NCI-H345 treated with DMSO at 0.1 percent for 48 hours (cell line): ENCODE data around the gene BCL2L15.
"Not testable (repeated sequence)": the region's sequence is repeated elsewhere in the genome, so short reads cannot be mapped to it uniquely, and the experiment has no call there.

Source experiments
- DNase-seq: peaks from one replicate; lab custom pipeline; 2025; ENCODE audit not compliant: unreplicated experiment; lab: John Stamatoyannopoulos, UW

Gene BCL2L15

DNA sequence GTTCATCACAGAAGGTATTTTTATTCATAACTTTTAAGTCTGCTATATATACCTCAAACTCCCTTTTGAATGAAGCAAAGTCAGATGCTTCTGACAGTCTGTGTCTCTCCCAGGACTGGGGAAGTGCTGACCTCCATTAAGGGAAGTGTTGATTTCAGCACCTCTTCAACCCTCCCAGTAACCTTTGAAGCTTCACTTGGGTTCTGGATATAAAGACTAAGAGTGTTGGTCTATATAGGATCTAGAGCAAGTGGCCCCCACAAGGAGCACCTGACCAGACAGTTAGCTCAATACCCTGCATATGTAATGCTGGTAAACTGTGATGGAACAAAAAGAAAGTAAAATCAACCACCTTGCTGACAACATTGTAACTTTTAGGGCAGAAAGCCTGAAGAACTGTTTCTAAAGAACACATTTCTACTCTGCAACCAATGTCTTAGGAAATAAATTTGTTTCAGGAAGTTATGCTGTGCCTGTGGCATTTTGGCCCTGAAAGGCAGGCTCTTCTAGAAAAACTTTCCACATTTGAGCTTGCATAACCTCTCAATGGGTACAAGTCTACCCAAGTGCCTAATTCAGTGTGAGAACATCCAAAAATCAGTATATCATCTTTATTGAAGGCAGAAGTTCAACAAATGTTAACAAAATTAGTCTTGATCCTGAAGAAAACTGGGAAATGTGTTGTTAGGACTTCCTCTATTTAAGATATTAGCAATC is 15.0 kb downstream of the BCL2L15 start:
- DNase-seq: no peak

DNA sequence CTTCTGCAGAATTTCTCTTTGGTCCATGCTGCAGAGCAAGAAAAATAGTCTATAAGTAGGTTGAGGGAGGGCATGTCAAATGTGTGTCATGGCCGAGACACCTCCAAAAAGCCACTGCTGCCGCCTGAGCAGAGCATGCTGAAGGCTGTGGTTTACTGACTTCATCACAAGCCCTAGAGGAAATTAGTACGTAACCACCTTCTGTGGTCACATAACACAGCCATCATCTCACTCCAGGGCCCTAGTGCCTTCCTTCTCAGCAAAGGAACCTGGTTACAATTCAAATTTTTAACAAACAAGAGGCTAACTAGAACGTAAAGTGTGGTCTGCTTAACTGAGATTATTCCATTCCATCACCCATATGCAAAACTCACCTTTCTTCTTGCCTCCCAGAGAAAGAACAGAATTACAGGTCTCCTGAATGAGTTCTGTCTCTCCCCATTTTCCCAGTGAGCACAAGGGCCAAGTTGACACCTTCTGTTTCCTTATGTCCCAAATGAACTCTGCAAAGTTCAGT is 15.7 kb downstream of the BCL2L15 start, which contains the start of gene PTPN22:
Gene PTPN22, minus strand, starts transcription at position 116 of the 517 bp plus-strand sequence.
- no peak for DNase-seq

DNA sequence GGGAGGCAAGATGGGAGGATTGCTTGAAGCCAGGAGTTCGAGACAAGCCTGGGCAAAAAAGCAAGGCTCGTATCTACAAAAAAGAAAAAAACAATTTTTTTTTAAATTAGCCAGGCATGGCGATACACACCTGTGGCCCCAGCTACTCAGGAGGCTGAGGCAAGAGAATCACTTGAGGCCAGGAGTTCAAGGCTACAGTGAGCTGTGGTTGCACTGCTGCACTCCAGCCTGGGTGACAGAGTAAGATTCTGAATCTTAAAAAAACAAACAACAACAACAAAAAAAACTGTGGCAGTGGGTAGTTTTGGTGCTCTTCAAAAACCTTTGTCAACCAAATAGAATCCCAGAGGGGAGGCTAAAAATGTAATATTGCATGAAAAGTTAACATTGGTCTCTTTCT is 16.6 kb downstream of the BCL2L15 start:
- no peak for DNase-seq

DNA sequence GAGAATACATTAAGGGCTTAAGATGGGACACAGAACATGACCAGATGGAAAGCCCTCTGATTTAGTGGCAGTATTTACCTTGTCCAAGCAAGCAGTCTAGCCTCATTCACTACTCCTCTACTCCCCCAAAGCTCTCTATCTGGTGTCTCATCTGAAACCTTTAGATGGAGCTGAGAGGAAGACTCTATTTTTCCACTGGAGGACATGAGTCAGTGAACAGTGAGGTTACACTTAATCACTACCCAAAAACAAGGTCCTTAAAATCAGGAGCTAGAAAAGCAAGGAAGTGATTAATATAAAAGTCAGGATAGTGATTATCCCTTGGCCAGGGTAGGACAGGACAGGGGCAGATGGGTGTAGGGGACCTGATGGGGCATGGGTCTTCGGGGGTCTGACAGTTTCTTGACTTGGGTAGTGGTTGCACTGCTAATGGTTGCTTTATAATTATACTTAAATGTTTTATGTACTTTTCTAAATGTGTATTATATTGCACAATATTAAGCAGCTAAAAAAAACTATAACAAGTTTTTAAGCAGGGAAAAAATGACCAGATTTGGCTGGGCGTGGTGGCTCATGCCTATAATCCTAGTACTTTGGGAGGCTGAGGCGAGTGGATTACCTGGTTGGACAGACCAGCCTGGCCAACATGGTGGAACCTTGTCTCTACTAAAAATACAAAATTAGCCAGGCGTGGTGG is 18.8 kb downstream of the BCL2L15 start:
- DNase-seq: no peak

DNA sequence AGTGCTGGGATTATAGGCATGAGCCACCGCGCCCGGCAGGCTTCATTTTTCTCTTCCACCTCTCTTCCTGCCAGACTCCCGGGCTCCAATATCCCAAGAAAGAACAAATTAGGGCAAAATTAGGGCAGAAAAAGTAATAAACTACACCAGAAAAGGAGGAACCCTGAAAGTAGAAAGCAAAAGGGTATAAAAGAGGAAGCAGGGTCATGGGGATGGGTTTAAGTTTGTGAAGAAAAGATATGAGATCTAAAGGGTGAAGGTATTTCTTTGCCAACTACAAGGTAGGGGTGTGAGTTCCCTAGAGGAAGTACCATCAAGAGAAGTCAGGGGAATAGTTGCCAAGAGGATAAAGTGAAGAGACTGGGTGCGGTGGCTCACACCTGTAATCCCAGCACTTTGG is 25.7 kb downstream of the BCL2L15 start:
- no peak for DNase-seq

DNA sequence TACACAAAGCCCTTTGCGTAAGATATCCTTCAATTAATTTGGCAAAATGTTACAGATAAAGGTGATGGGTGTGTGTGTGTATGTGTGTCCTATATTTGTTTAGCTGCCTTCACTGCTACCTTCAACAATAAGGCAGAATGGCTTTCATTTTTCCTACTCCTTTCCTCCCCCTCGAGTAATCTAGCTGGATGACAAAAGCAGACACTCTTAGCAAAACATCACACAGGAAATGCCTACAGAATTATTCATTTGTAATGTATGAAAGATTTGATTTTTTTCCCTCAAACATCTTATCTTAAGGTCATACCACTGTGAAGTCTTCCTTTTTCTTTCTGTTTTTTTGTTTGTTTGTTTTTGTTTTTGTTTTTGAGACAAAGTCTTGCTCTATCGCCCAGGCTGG is 26.5 kb downstream of the BCL2L15 start:
- DNase-seq: no peak

DNA sequence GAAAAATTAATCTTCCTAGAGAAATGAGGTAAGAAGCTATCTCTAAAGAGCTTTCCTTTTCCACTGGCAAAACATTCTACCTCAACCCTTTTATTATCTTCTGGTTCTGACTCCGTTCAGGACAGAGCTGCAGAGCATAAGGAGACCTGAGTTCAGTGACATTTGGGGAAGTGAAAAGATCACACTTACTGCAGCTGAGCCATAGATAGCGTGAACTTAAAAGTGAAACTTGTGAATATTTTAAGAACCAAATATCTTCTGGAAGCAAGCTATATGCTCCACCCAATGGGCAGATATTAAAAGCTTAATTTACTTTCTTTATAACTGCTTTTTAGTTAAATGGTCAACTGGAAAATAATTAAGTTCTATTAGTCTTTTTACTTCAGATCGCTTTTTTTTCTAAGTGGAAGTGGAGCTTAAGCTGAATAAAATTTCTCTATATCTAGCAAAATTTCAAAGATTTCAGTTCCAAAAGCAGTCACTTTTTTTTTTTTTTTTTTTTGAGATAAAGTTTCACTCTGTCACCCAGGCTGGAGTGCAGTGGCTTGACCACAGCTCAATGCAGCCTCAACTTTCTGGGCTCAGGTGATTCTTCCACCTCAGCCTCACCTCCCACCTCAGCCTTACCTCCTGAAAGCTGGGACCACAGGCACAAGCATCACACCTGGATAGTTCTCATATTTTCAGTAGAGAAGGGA is 27.8 kb downstream of the BCL2L15 start:
- no peak for DNase-seq

GRCh38 chr1:113858982-113859381 is 28.4 kb downstream of the BCL2L15 start:
- DNase-seq: no peak

- DNase-seq: no peak
Observed at GRCh38 chr1:113858418-113858817, 29.0 kb downstream of the BCL2L15 start.

DNA sequence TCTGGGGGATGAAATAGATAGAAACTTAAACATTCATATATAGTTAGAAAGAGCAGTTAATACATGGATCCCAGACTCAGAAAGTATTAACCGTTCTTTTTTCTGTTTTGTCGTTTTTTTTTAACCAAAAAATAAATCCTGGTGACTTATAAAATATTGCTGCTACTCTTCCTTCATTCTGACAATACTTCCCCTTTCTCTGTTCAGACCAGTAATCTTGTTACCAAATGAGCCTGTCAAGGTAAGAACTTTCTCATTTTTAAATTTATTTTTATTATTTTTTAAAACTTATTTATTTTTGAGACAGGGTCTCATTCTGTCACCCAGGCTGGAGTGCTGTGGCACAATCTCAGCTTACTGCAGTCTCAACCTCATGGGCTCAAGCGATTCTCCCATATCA is 29.6 kb downstream of the BCL2L15 start:
- no peak for DNase-seq

DNA sequence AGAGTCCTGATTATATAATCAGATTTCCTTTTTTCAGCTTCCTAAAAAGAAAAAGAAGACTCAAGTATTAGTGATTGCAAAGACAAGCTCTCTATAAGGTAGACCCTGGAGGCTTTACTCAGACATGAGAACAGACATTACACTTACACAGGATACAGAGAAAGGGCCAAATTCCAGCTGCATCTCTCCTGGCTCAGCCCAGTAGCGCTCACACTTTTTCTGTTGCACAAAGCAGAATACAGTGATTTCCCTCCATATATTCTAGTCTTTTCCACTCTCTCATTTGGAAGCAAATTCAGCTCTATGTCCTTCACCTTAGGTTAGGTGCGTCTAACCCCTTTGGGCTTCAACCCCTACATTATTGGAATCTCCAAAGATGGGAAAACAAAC is 31.0 kb downstream of the BCL2L15 start:
- DNase-seq: no peak

DNA sequence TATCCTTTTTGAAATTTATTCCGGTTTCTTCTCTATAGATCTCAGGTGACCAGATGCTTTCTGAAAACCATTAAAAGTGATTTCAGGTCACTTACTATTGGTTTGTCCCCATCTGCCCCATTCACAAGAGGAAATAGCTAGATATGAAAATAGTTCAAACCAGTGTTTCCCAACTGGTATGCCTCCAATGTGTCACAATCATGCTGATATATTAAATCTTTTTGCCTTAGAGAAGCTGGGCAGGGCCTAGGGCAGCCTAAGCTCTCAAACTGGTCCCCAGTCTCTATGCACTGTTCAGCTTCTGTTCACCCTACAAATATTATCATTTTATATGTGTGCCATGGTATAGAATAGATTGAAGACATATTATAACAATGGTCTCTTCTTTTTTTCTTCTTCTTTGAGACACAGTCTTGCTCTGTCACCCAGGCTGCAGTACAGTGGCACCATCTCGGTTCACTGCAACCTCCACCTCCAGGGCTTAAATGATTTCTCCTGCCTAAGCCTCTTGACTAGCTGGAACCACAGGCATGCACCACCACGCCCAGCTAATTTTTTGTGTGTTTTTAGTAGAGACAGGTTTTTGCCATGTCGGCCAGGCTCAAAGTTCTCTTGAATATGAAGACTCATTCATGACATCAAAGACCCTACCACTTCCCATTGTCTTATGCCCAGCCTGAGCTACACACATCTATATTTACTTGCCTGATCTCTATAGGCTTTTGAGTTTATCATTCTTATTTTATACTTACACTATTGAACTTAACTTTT is 31.6 kb downstream of the BCL2L15 start:
- DNase-seq: no peak

DNA sequence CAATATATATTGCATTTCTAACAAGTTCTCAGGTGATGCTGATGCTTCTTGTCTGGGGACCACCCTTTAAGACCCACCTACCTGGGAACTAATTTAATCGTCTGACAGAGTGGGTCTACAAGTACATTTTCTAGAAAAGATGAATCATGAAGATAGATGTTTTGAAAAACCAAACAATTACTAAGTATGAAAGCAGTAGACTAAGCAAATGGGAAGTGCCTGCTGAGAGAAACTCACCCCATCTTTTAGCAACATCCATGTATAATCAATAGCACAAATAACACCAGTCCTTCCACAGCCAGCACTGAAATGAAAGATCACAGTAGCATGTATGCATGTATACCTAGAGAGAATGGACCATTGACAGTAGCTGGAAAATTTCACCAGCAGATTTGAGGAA is 33.1 kb downstream of the BCL2L15 start:
- no peak for DNase-seq

DNA sequence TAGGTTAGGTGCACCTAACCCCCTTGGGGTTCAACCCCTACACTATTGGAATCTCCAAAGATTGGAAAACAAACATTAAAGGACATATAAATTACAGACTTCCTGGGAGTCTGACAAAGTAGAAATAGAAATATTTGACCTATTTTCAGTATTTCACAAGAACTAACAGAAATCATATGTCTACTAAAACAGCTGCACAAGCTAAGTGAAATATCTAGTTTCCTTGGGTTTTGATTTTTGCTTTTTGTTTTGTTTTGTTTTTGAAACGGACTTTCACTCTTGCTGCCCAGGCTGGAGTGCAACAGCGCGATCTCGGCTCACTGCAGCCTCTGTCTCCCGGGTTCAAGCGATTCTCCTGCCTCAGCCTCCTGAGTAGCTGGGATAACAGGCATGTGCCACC is 34.7 kb downstream of the BCL2L15 start:
- DNase-seq: not testable (repeated sequence)

- no peak for DNase-seq
Observed at GRCh38 chr1:113850127-113850796, 37.1 kb downstream of the BCL2L15 start.

- DNase-seq: no peak
Observed at GRCh38 chr1:113849072-113849471, 38.3 kb downstream of the BCL2L15 start.

DNA sequence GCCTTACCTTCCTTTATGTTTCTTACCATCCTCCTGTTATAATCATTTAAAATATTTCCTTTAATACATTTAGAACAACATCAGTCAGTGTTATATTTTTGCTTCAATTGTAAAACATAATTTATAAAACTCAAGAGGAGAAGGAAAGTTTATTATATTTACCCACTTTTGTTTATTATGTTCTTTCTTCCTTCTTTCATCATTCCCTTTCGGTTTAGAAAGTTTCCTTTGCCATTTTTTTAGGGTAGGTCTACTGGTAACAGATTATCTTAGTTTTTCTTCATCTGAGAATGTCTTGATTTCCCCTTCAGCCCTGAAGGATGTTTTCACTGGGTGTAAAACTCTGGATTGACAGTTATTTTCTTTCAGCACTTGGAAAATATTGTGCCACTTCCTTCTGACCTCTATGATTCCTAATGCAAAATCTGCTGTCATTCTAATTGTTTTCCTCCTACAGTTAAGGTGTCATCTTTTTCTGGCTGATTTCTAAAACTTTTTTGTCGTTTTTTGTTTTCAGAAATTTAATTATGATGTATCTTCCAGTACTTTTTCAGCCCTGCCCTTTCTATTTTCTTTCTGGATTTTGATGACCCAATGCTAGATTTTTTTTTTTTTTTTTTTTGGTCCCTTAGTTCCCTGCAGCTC is 40.9 kb downstream of the BCL2L15 start:
- DNase-seq: no peak

DNA sequence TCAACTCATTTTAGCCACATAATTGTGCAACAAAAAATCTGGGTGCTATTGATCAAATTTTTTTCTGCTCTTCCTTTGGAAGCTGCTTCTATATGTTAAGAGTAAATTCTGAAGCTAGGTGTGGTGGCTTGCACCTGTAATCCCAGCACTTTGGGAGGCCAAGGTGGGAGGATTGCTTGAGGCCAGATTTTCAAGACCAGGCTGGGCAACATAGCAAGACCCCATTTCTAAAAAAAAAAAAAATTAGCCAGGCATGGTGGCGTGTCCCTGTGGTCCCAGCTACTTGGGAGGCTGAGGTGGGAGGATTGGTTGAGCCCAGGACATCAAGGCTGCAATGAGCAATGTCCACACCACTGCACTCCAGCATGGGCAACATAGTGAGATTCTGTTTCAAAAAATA is 50.8 kb downstream of the BCL2L15 start:
- no peak for DNase-seq

DNA sequence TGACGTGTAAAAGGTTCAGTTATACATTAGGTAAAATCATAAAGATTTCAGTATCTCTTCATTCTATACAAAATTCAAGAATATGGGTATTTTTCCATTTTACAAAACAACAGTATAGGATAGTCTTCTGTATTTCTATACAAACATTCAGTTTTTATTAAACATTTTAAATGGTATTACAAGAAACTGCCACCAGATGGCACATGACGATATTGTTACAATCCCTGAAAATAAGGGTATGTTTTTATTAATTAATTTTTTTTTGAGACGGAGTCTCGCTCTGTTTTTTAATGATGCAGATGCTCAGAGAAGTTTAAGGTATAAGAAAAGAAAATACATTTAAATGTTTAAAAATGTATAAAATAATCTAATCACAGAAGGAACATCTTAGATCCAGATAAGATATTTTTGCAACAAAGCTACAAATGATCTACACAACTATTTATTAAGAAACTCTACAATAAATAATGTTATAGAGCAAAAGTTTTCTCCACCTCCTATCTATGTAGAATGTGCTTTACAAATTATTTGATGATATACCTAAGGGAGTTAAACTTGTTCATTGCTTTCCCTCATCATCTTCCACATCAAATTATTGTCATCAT is 51.6 kb downstream of the BCL2L15 start:
- DNase-seq: no peak

DNA sequence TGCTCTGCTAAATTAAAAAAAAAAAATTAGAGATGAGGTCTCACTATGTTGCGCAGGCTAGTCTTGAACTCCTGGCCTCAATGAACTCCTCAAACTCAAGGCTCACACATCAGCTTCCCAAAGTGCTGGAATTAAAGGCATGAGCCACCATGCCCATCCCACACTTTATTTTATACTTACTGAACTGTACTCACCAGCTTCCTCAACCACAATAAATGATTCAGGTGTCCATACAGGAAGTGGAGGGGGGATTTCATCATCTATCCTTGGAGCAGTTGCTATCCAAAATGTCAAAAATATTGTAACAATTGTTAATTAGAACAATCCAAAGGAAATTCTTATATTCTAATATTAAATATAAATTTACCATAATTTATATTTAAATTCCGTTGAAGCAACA is 52.7 kb downstream of the BCL2L15 start:
- no peak for DNase-seq
